Measurements from ENCODE around the gene SLC39A11.

The SLC39A11 gene

GRCh38 chr17:72735592-72735991 is 356.9 kb downstream of the SLC39A11 start:
- H3K27me3 ChIP-seq (replicated peaks) = no peaks in the 10 kb centered on the region
- TF ChIP-seq CTCF (IDR thresholded peaks at IDR 0.05; ENCODE audit: low read depth, low read length, missing control alignments) = no peak
- DNase-seq = no peak
- in situ Hi-C loops (cut with HindIII; ENCODE audit: low pct_ligation_motif_present, low sequenced_read_pairs) = loop anchor here (25.0 kb wide), 1 partner anchor 227 kb away; no protein-coding TSS in a partner anchor
- H3K27ac ChIP-seq = no peak overlapping the region
- no peak overlapping the region for H3K4me3 ChIP-seq (ENCODE audit: low read depth, low read length)
- H3K36me3 ChIP-seq (replicated peaks) = no peaks in the 10 kb centered on the region

DNA sequence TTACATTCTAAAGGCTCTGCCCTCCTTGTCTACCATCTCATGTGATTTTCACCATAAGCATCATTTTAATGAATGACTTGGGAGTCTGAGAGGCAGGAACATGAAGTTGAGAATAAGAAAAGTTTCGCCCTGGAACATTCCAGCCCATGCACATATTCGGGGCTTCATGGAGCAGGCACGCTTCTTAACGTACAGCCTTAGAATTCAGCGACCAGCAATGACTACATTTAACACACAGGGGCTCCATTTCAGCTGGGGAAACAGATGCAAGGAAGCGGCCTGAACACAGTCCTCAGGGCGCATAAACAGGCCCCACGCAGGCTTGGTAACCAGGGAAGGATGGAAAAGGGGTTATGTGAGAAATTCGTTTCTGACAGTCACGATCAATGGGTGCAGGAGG is 357.4 kb downstream of the SLC39A11 start:
- no peak overlapping the region for H3K27ac ChIP-seq
- in situ Hi-C loops (cut with HindIII; ENCODE audit: low pct_ligation_motif_present, low sequenced_read_pairs) = loop anchor here (25.0 kb wide), 1 partner anchor 227 kb away; no protein-coding TSS in a partner anchor
- TF ChIP-seq CTCF (IDR thresholded peaks at IDR 0.05; ENCODE audit: low read depth, low read length, missing control alignments) = no peak
- DNase-seq = no peak
- H3K27me3 ChIP-seq (replicated peaks) = no peaks in the 10 kb centered on the region
- H3K36me3 ChIP-seq (replicated peaks) = no peaks in the 10 kb centered on the region
- H3K4me3 ChIP-seq (ENCODE audit: low read depth, low read length) = no peak overlapping the region

DNA sequence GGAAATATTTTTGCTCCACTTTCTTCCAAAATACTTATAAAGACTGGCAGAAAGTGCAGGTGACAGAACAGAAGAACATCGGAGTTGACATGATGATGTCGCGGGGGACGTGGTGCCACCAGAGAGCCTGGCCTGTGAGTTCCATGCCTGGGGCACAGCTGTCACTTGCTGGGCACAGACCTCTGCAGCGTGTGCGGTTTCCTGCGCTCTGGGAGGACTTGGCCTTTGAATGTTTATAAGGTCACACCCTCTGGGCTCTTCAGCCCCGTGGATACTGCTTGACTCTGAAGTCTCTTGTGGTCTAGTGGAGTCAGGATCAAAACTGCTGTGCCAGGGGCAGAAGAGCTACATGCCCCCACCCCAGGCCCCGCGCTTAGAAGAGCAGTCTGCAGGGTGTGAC is 357.9 kb downstream of the SLC39A11 start:
- Histone ChIP-seq H3K27me3 (replicated peaks) (no peaks in the 10 kb centered on the region), H3K4me3 (ENCODE audit: low read depth, low read length) (no peak overlapping the region), H3K36me3 (replicated peaks) (no peaks in the 10 kb centered on the region), H3K27ac (no peak overlapping the region)
- DNase-seq = no peak
- TF ChIP-seq CTCF (IDR thresholded peaks at IDR 0.05; ENCODE audit: low read depth, low read length, missing control alignments) = no peak
- in situ Hi-C loops (cut with HindIII; ENCODE audit: low pct_ligation_motif_present, low sequenced_read_pairs) = loop anchor here (25.0 kb wide), 1 partner anchor 228 kb away; no protein-coding TSS in a partner anchor

DNA sequence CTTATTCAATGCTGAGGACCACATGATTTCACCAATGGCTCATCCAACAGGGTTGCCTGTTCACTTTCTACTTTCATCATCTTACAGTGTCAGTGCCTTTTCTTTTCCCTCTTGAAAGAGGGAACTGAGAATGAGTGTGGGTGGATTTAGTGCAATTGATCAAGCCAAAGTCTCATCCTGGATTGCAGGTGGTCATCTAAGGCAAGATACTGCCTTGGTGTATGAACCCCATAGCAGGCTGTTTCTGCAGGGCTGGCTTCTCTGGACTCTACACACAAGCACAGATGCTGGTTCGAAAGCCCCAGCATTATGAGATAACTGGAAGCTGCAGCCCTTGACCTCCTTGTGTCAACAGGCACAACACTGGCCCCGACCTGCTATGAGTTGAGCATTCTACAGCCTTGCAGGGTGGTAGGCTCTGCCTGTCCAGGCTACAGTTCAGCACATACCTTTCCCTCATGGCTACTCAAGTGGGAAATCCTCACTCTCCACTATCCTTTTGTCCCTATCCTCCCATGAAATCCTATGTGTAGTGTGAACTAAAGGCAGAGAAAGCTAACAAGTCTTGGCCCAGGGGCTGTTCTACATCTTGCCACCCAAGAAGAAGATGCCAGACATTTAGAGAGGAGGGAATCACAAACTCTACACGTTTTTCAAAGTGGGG is 358.7 kb downstream of the SLC39A11 start:
- in situ Hi-C loops (cut with HindIII; ENCODE audit: low pct_ligation_motif_present, low sequenced_read_pairs) = loop anchor here (25.0 kb wide), 1 partner anchor 229 kb away; no protein-coding TSS in a partner anchor
- no peak for DNase-seq
- Histone ChIP-seq H3K27ac (no peak overlapping the region), H3K4me3 (ENCODE audit: low read depth, low read length) (no peak overlapping the region), H3K36me3 (replicated peaks) (no peaks in the 10 kb centered on the region), H3K27me3 (replicated peaks) (no peaks in the 10 kb centered on the region)
- no peak for TF ChIP-seq CTCF (IDR thresholded peaks at IDR 0.05; ENCODE audit: low read depth, low read length, missing control alignments)

DNA sequence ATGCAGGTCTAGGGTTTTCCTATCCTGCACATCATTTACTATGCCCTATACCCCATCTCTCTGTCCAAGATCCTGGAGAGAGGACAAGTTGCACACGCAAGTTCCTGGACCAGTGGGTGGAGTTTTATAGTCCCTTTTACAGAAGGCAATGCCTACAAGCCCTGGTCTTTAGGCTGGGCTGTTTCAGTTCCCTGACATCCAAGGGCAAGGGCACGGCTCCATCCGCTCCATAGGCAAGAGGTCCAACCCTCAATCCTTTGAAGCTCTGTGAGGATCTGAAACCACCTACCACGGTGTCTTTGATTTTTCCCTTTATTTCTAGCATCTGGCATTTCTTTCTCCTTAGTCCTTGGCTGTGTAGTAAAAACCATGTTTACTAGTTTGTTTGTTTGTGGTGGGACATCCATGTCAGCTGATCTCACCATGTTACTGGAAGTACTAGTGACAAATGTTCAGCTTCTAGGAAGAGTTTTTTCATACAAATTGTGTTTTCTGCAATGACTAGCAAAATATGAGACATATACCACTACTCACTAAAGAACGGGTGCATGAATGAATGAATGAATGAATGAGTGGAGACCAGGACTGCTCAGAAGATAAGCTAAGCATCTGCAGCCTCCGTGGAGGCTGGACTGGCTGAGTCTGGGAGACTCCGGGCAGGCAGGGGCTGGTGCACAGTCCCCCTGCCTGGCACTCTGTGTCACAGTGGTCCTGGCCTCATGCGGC is 359.4 kb downstream of the SLC39A11 start:
- no peak for DNase-seq
- no peaks in the 10 kb centered on the region for H3K36me3 ChIP-seq (replicated peaks)
- TF ChIP-seq CTCF (IDR thresholded peaks at IDR 0.05; ENCODE audit: low read depth, low read length, missing control alignments) = no peak
- H3K27me3 ChIP-seq (replicated peaks) = no peaks in the 10 kb centered on the region
- in situ Hi-C loops (cut with HindIII; ENCODE audit: low pct_ligation_motif_present, low sequenced_read_pairs) = loop anchor here (25.0 kb wide), 1 partner anchor 229 kb away; no protein-coding TSS in a partner anchor
- H3K4me3 ChIP-seq (ENCODE audit: low read depth, low read length) = no peak overlapping the region
- no peak overlapping the region for H3K27ac ChIP-seq
